HepG2 (cell line): ENCODE measurements around the gene HSDL1. TPM values are rescaled to one million over a fixed set of nuclear protein-coding genes. Genes with fewer than 3 reads are reported as not detected.
A peak's percentile ranks its signal among the peaks of the same experiment; 100 is the strongest.

ENCODE experiments used
- AHDC1 ChIP-seq: sonication (generic); formaldehyde crosslinking; IDR thresholded peaks from 2 replicates; pipeline ENCODE4 v1.5.1; 2020; ENCODE audit warnings: mild to moderate bottlenecking, missing genetic modification reagents, borderline replicate concordance
- CENPX ChIP-seq: sonication (generic); formaldehyde crosslinking; IDR thresholded peaks from 2 replicates; pipeline ENCODE4 v1.9.0; 2021; ENCODE audit warnings: mild to moderate bottlenecking, missing genetic modification reagents, moderate library complexity
- FOXO4 ChIP-seq: sonication (generic); formaldehyde crosslinking; conservative IDR thresholded peaks from 2 replicates; pipeline ENCODE4 v1.8.1; 2023; ENCODE audit warnings: missing genetic modification reagents
- FOXP4 ChIP-seq: sonication (generic); formaldehyde crosslinking; IDR thresholded peaks from 2 replicates; pipeline ENCODE4 v1.4.0; 2020; ENCODE audit warnings: missing genetic modification reagents
- HMGA1 ChIP-seq: sonication (generic); formaldehyde crosslinking; conservative IDR thresholded peaks from 2 replicates; pipeline ENCODE4 v1.4.0; 2020; ENCODE audit warnings: missing genetic modification reagents
- MAFK ChIP-seq, 2 experiments: IDR thresholded peaks in 1 of 2; conservative IDR thresholded peaks in 1 of 2; 2 replicates each; pipeline ENCODE4 v1.6.1; 2011; ENCODE audit warnings: improper control_type of control experiment in 2 of 2, low read length in 2 of 2
- PRPF4 ChIP-seq: fragments of 200-400 bp; formaldehyde crosslinking; IDR thresholded peaks from 2 replicates; pipeline ENCODE4 v1.6.1; 2016; ENCODE audit warnings: low read length, low read depth; ENCODE audit not compliant: poor library complexity, severe bottlenecking
- SP1 ChIP-seq, 2 experiments: fragments of 450-650 bp in 1 of 2; sonication (generic) in 1 of 2; formaldehyde crosslinking in 1 of 2; IDR thresholded peaks; 2 replicates each; pipeline versions ENCODE4 v1.4.0 to v1.6.1; 2016 to 2020; ENCODE audit warnings: missing genetic modification reagents in 1 of 2
- STAT5B ChIP-seq: sonication (generic); formaldehyde crosslinking; IDR thresholded peaks from 2 replicates; pipeline ENCODE4 v1.4.0; 2020; ENCODE audit warnings: missing genetic modification reagents
- SYNCRIP ChIP-seq: fragments of 200-400 bp; formaldehyde crosslinking; IDR thresholded peaks from 2 replicates; pipeline ENCODE4 v1.6.1; 2018; ENCODE audit warnings: mild to moderate bottlenecking, low read depth, low read length; ENCODE audit not compliant: insufficient read depth
- TSC22D2 ChIP-seq: sonication (generic); formaldehyde crosslinking; IDR thresholded peaks from 2 replicates; pipeline ENCODE4 v1.5.1; 2020; ENCODE audit warnings: missing genetic modification reagents, mild to moderate bottlenecking, borderline replicate concordance
- WIZ ChIP-seq: sonication (generic); formaldehyde crosslinking; IDR thresholded peaks from 2 replicates; pipeline ENCODE4 v1.5.1; 2020; ENCODE audit warnings: mild to moderate bottlenecking, missing genetic modification reagents
- ZNF253 ChIP-seq: sonication (generic); formaldehyde crosslinking; IDR thresholded peaks from 2 replicates; pipeline ENCODE4 v1.8.0; 2022; ENCODE audit warnings: mild to moderate bottlenecking, missing genetic modification reagents, borderline replicate concordance
- ZNF687 ChIP-seq: sonication (generic); formaldehyde crosslinking; IDR thresholded peaks from 2 replicates; pipeline ENCODE4 v1.5.1; 2020; ENCODE audit warnings: mild to moderate bottlenecking, missing genetic modification reagents, moderate library complexity
- ZNF777 ChIP-seq: sonication (generic); formaldehyde crosslinking; IDR thresholded peaks from 2 replicates; pipeline ENCODE4 v1.4.0; 2020; ENCODE audit warnings: missing genetic modification reagents
- ZNF816 ChIP-seq: sonication (generic); formaldehyde crosslinking; IDR thresholded peaks from 2 replicates; pipeline ENCODE4 v1.8.0; 2022; ENCODE audit warnings: missing genetic modification reagents, mild to moderate bottlenecking, borderline replicate concordance
- polyA plus RNA-seq, 8 experiments: library from polyadenylated mRNA; depleted of rRNA in 3 of 8; stranded (reverse) in 7 of 8; unstranded in 1 of 8; fragments of >200 nt; fragmentation: Illumina TruSeq in 4 of 8; extraction: Trizol in 4 of 8; gene quantifications; 2 replicates each; pipeline versions ENCODE4 v1.2.1 to v1.2.3, GENCODE V29; 2011 to 2016; ENCODE audit warnings: low read depth in 4 of 8, missing spikeins in 1 of 8, mixed read lengths in 1 of 8; ENCODE audit not compliant: insufficient read depth in 1 of 8
- total RNA-seq, 5 experiments: library from RNA; depleted of rRNA; stranded (reverse); fragments of >200 nt; fragmentation: Illumina TruSeq; extraction: Trizol; gene quantifications; 2 replicates each; pipeline ENCODE4 v1.2.3, GENCODE V29; 2016; ENCODE audit warnings: low read depth in 1 of 5

The HSDL1 gene
- total and polyA plus RNA-seq, 2 of the 13 experiments (the other 11 are each of a cell fraction or from before 2014, with no cell fraction given): 49.2 to 49.7 TPM

- TF ChIP-seq AHDC1 (CRISPR knock-in tag) (peak; percentile 80; the same call in 1 of the 2 replicates), FOXP4 (CRISPR knock-in tag) (peak; percentile 83), TSC22D2 (CRISPR knock-in tag) (no peak), ZNF253 (no peak), ZNF777 (CRISPR knock-in tag) (no peak), MAFK (conservative IDR thresholded peaks at IDR 0.05 in 1 of 2, IDR thresholded peaks at IDR 0.05 in 1 of 2; ENCODE audit: low read length in 2 of 2) (no peak), FOXO4 (no peak), WIZ (CRISPR knock-in tag) (no peak), SYNCRIP (no peak), PRPF4 (no peak), ZNF816 (CRISPR knock-in tag) (no peak), ZNF687 (no peak), SP1 (IDR thresholded peaks at IDR 0.05) (no peak), SP1 (CRISPR knock-in tag; IDR thresholded peaks at IDR 0.05) (peak; percentile 56), CENPX (CRISPR knock-in tag) (no peak), STAT5B (CRISPR knock-in tag) (peak; percentile 69; the same call in 1 of the 2 replicates), HMGA1 (CRISPR knock-in tag) (no peak)
Observed at GRCh38 chr16:84096447-84097005, 48.5 kb downstream of the HSDL1 start (continued).
